ENCODE data around the gene PBX1. TPM values are rescaled to one million over a fixed set of nuclear protein-coding genes. Genes with fewer than 3 reads are reported as not detected.
A peak's percentile ranks its signal among the peaks of the same experiment; 100 is the strongest.

Gene PBX1
- total and polyA plus RNA-seq, 2 experiments from 2014 or later, result 40.0 to 104 TPM

DNA sequence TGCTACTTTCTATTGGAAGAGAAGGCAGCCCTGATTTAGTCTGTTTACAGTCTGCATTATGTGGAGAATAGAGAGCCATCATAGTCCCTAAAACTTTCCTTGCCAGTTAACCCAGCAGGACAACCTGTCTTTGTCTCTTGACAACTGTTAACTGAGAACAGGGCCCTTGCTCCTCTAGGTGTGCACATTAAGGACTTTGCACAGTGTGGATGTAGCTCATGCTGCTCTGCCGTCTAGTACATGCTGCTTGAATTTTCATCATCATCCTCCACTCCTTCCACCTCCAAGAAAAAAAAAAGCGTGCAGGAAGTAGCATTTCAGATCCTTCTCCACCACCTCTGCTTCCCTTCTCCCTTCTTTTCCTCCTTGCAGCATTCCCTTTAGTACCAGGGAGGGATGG, 91.5 kb downstream of the PBX1 start:
- Histone ChIP-seq H3K4me1 (ENCODE audit: insufficient read depth) (peaks cover 66% of the 10 kb centered on the region), H3F3A (replicated peaks; ENCODE audit: low read depth) (no peaks in the 10 kb centered on the region), H3K27me3 (ENCODE audit: insufficient read depth) (no peaks in the 10 kb centered on the region), H3K4me2 (peak overlapping the region; percentile 55; the same call in 1 of the 2 replicates), H3K9me2 (ENCODE audit: insufficient read depth) (no peaks in the 10 kb centered on the region), H2AFZ (no peak overlapping the region), H3K4me3 (no peak overlapping the region), H3K79me2 (replicated peaks; ENCODE audit: insufficient read depth) (peaks cover 100% of the 10 kb centered on the region), H4K20me1 (replicated peaks; ENCODE audit: insufficient read depth) (peaks cover 24% of the 10 kb centered on the region), H3K27ac (ENCODE audit: low read depth) (no peak overlapping the region), H3K36me3 (ENCODE audit: insufficient read depth) (no peaks in the 10 kb centered on the region)
- DNase-seq (ENCODE audit: low spot score), result no peak
- Mint-ChIP-seq H3K4me1 (peaks cover 56% of the 10 kb centered on the region), H3K27me3 (ENCODE audit: insufficient read depth, low read depth, poor library complexity) (peaks cover 21% of the 10 kb centered on the region), H3K27ac (peak overlapping the region; percentile 5; the same call in 1 of the 2 replicates), H3K36me3 (ENCODE audit: low read depth) (no peaks in the 10 kb centered on the region; the same call in 1 of the 3 replicates), H3K9me3 (no peaks in the 10 kb centered on the region), H3K4me3 (no peak overlapping the region)
- ATAC-seq, result no peak
- TF ChIP-seq ZNF114 (CRISPR knock-in tag; IDR thresholded peaks at IDR 0.05), result no peak
- TF ChIP-seq ZNF331 (CRISPR knock-in tag; IDR thresholded peaks at IDR 0.05; ENCODE audit: low read depth), result no peak
- TF ChIP-seq EZH2phosphoT487 (IDR thresholded peaks at IDR 0.05; ENCODE audit: unreplicated experiment), result no peak
- no peak for TF ChIP-seq JUNB (IDR thresholded peaks at IDR 0.05; ENCODE audit: unreplicated experiment)
- TF ChIP-seq STAT1 (IDR thresholded peaks at IDR 0.05; ENCODE audit: unreplicated experiment), result no peak
- TF ChIP-seq, protein P1, sequence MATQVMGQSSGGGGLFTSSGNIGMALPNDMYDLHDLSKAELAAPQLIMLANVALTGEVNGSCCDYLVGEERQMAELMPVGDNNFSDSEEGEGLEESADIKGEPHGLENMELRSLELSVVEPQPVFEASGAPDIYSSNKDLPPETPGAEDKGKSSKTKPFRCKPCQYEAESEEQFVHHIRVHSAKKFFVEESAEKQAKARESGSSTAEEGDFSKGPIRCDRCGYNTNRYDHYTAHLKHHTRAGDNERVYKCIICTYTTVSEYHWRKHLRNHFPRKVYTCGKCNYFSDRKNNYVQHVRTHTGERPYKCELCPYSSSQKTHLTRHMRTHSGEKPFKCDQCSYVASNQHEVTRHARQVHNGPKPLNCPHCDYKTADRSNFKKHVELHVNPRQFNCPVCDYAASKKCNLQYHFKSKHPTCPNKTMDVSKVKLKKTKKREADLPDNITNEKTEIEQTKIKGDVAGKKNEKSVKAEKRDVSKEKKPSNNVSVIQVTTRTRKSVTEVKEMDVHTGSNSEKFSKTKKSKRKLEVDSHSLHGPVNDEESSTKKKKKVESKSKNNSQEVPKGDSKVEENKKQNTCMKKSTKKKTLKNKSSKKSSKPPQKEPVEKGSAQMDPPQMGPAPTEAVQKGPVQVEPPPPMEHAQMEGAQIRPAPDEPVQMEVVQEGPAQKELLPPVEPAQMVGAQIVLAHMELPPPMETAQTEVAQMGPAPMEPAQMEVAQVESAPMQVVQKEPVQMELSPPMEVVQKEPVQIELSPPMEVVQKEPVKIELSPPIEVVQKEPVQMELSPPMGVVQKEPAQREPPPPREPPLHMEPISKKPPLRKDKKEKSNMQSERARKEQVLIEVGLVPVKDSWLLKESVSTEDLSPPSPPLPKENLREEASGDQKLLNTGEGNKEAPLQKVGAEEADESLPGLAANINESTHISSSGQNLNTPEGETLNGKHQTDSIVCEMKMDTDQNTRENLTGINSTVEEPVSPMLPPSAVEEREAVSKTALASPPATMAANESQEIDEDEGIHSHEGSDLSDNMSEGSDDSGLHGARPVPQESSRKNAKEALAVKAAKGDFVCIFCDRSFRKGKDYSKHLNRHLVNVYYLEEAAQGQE (IDR thresholded peaks at IDR 0.05; ENCODE audit: unreplicated experiment), result no peak
- no peak for TF ChIP-seq CREB1 (CRISPR knock-in tag; IDR thresholded peaks at IDR 0.05; ENCODE audit: low read depth)
- TF ChIP-seq, protein P2, sequence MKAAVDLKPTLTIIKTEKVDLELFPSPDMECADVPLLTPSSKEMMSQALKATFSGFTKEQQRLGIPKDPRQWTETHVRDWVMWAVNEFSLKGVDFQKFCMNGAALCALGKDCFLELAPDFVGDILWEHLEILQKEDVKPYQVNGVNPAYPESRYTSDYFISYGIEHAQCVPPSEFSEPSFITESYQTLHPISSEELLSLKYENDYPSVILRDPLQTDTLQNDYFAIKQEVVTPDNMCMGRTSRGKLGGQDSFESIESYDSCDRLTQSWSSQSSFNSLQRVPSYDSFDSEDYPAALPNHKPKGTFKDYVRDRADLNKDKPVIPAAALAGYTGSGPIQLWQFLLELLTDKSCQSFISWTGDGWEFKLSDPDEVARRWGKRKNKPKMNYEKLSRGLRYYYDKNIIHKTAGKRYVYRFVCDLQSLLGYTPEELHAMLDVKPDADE (IDR thresholded peaks at IDR 0.05), result no peak
- TF ChIP-seq, protein P3, sequence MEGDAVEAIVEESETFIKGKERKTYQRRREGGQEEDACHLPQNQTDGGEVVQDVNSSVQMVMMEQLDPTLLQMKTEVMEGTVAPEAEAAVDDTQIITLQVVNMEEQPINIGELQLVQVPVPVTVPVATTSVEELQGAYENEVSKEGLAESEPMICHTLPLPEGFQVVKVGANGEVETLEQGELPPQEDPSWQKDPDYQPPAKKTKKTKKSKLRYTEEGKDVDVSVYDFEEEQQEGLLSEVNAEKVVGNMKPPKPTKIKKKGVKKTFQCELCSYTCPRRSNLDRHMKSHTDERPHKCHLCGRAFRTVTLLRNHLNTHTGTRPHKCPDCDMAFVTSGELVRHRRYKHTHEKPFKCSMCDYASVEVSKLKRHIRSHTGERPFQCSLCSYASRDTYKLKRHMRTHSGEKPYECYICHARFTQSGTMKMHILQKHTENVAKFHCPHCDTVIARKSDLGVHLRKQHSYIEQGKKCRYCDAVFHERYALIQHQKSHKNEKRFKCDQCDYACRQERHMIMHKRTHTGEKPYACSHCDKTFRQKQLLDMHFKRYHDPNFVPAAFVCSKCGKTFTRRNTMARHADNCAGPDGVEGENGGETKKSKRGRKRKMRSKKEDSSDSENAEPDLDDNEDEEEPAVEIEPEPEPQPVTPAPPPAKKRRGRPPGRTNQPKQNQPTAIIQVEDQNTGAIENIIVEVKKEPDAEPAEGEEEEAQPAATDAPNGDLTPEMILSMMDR (conservative IDR thresholded peaks at IDR 0.05; ENCODE audit: low read depth in 2 of 2), result no peak

All from GM23338 (cell line).